ENCODE measurements around the gene MYEF2. TPM values are rescaled to one million over a fixed set of nuclear protein-coding genes. Genes with fewer than 3 reads are reported as not detected.

The MYEF2 gene
- total and polyA plus RNA-seq, 2 of the 8 experiments (the other 6 are each of a cell fraction or from before 2014, with no cell fraction given): 18.9 to 79.2 TPM

GRCh38 chr15:48109212-48109611, 68.9 kb downstream of the MYEF2 start:
- no peak overlapping the region for H2BK5ac ChIP-seq (ENCODE audit: low read depth, low read length)
- H3K18ac ChIP-seq (ENCODE audit: extremely low read depth, low read length): no peak overlapping the region
- H3K23ac ChIP-seq (ENCODE audit: insufficient read length): no peak overlapping the region
- H3K14ac ChIP-seq (ENCODE audit: insufficient read length): no peak overlapping the region
- no peaks in the 10 kb centered on the region for H3K9me3 ChIP-seq (ENCODE audit: insufficient read depth in 2 of 2, low read depth in 1 of 2, low read length in 1 of 2)
- DNase-seq (ENCODE audit: low read depth in 1 of 2, low spot score in 2 of 2) (no peak), FAIRE-seq (no peak)
- H4K20me1 ChIP-seq (replicated peaks in 1 of 2; ENCODE audit: control insufficient read depth in 1 of 2, insufficient read depth in 2 of 2, low read length in 2 of 2): no peaks in the 10 kb centered on the region
- H2AFZ ChIP-seq (ENCODE audit: low read length): no peak overlapping the region
- H3K4me3 ChIP-seq (ENCODE audit: extremely low read depth in 1 of 4, insufficient read depth in 2 of 4, low read depth in 3 of 4, low read length in 4 of 4): no peak overlapping the region
- H3K79me2 ChIP-seq (ENCODE audit: control insufficient read depth in 1 of 2, insufficient read depth in 2 of 2, low read length in 2 of 2): no peaks in the 10 kb centered on the region
- 95% methylated on average over 4 of the region's 4 CpGs; no CpG with 5 or more reads in 1 of the 2 experiments for WGBS, 2 experiments (ENCODE audit: extremely low coverage in 1 of 2, insufficient coverage in 1 of 2, insufficient read length in 1 of 2, insufficient replicate concordance in 2 of 2, low coverage in 1 of 2, low lambda C conversion rate in 2 of 2, missing lambda C conversion rate in 1 of 2)
- no peak overlapping the region for H3K4ac ChIP-seq (replicated peaks; ENCODE audit: insufficient read length, low read depth, low read length)
- no peak overlapping the region for H4K8ac ChIP-seq (ENCODE audit: extremely low read depth, insufficient read depth, low read length)
- no peaks in the 10 kb centered on the region for H3K23me2 ChIP-seq (ENCODE audit: low read depth, low read length)
- H2BK20ac ChIP-seq (ENCODE audit: low read length): no peak overlapping the region
- no peak overlapping the region for H2BK15ac ChIP-seq (ENCODE audit: low read length)
- no peak overlapping the region for H4K5ac ChIP-seq (ENCODE audit: insufficient read length, low read depth, low read length)
- H2AK5ac ChIP-seq (ENCODE audit: low read depth, low read length): no peak overlapping the region
- no peaks in the 10 kb centered on the region for H3K27me3 ChIP-seq (replicated peaks in 1 of 4; ENCODE audit: control insufficient read depth in 3 of 4, extremely low read depth in 1 of 4, insufficient read depth in 3 of 4, low read length in 3 of 4)
- ChIA-PET CTCF (ENCODE audit: partially characterized antibody) (interaction anchor here (0.6 to 7.3 kb wide), 6 partner anchors 18 to 452 kb away, joined by 3 to 82 read pairs (median 4); no protein-coding TSS in a partner anchor), POLR2A (ENCODE audit: partially characterized antibody) (no interaction called here)
- H3K4me2 ChIP-seq (ENCODE audit: insufficient read depth in 1 of 2, low read depth in 2 of 2, low read length in 2 of 2): no peak overlapping the region
- no peaks in the 10 kb centered on the region for H3K36me3 ChIP-seq (ENCODE audit: control insufficient read depth in 2 of 4, insufficient read depth in 4 of 4, low read length in 3 of 4)
- no peak overlapping the region for H2BK120ac ChIP-seq (replicated peaks; ENCODE audit: low read depth, low read length)
- no peak overlapping the region for H3K56ac ChIP-seq (replicated peaks; ENCODE audit: insufficient read length, low read depth, low read length)
- H3K27ac ChIP-seq (ENCODE audit: low read depth, low read length): no peak overlapping the region
- no peaks in the 10 kb centered on the region for H3K79me1 ChIP-seq (ENCODE audit: low read depth, low read length)
- H2BK12ac ChIP-seq (ENCODE audit: low read depth, low read length): no peak overlapping the region
- H4K91ac ChIP-seq (replicated peaks; ENCODE audit: insufficient read length, low read length): no peak overlapping the region
- H3K4me1 ChIP-seq (replicated peaks in 1 of 4; ENCODE audit: control insufficient read depth in 3 of 4, insufficient read depth in 4 of 4, low read length in 3 of 4): peaks cover 1 to 6% (median 2%) of the 10 kb centered on the region in 4 experiments; a peak in 4 of 7 replicates
- H3K9ac ChIP-seq (replicated peaks in 1 of 4; ENCODE audit: extremely low read depth in 1 of 4, low read depth in 3 of 4, low read length in 3 of 4): no peak overlapping the region
- no peak for TF ChIP-seq SP2 (IDR thresholded peaks at IDR 0.05; ENCODE audit: low read length)
